ENCODE measurements around the gene TTLL9.

Gene TTLL9

GRCh38 chr20:31875671-31876070, 5.2 kb downstream of the TTLL9 start:
- Histone ChIP-seq H3K27ac (replicated peaks) (no peak overlapping the region), H3K4me3 (replicated peaks; ENCODE audit: insufficient read depth, low read length) (no peak overlapping the region), H3K27me3 (ENCODE audit: insufficient read depth, poor library complexity, severe bottlenecking) (peaks cover 17% of the 10 kb centered on the region)
- no peak for DNase-seq (ENCODE audit: low read depth in 1 of 2, low spot score in 1 of 2)
- no peak for TF ChIP-seq REST (IDR thresholded peaks at IDR 0.05; ENCODE audit: insufficient replicate concordance, low read depth)
- no peak for TF ChIP-seq SPI1 (IDR thresholded peaks at IDR 0.05; ENCODE audit: borderline replicate concordance, low read depth)
- no peak for TF ChIP-seq CTCF (IDR thresholded peaks at IDR 0.05; ENCODE audit: insufficient read depth, low read length)
- TF ChIP-seq GABPA (IDR thresholded peaks at IDR 0.05; ENCODE audit: low read depth): no peak
- TF ChIP-seq POLR2AphosphoS5 (IDR thresholded peaks at IDR 0.05; ENCODE audit: low read depth): no peak

DNA sequence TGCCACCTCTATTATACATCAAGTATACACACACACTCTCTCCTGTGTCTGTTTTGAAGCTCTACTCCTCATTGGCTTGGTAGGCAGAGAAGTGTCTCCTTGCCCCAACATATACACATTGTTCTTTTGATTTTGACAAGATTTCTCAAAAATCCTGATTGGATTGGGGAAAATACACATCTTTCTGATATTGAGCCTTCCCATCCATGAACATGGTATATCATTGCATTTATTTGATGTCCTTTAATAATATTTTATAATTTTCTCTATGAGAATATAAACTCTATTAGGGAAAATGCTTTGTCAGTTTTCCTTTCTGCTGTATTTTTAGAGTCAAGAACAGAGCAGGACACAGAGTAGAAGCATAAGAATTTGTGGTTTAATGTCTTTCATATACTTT, 7.2 kb downstream of the TTLL9 start:
- TF ChIP-seq SPI1 (IDR thresholded peaks at IDR 0.05; ENCODE audit: borderline replicate concordance, low read depth) (no peak), POLR2AphosphoS5 (IDR thresholded peaks at IDR 0.05; ENCODE audit: low read depth) (no peak), REST (IDR thresholded peaks at IDR 0.05; ENCODE audit: insufficient replicate concordance, low read depth) (no peak), GABPA (IDR thresholded peaks at IDR 0.05; ENCODE audit: low read depth) (no peak), CTCF (IDR thresholded peaks at IDR 0.05; ENCODE audit: insufficient read depth, low read length) (no peak)
- Histone ChIP-seq H3K27me3 (ENCODE audit: insufficient read depth, poor library complexity, severe bottlenecking) (peaks cover 7% of the 10 kb centered on the region), H3K4me3 (replicated peaks; ENCODE audit: insufficient read depth, low read length) (no peak overlapping the region), H3K27ac (replicated peaks) (no peak overlapping the region)
- no peak for DNase-seq (ENCODE audit: low read depth in 1 of 2, low spot score in 1 of 2)

DNA sequence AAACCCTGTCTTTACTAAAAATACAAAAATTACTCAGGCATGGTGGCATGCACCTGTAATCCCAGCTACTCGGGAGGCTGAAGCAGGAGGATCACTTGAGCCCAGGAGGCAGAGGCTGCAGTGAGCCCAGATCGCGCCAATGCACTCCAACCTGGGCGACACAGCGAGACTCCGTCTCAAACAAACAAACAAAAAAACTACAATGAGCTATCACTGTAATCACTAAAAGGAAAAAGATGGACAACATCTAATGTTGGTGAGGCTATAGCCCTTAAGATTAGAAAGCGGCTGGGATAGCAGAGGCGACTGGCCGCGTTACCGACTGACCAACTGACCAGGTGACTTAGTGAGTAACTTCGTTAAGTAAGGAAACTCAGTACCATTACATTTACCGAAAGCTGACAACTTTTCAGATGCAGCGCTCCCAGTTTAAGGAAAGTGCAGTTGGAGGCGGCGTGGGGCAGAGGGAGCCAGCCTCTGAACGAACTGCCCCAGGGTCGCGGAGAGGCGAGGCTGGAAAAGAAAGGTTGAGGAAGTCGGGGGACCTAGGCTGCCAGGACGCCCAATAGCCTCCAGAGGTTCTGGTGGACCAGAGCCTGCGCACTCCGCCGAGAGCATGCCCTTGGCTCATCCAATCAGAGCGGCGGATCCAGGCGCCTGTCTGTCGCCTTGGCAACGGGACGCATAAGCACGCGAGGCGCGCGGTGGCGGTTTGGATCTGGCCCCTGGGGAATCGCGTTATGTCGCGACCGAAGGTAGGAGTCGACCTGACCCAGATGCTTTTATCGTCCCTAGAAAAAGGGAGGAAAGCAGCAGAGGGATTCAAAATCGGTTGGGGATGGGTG, 8.9 kb downstream of the TTLL9 start:
- H3K27me3 ChIP-seq (ENCODE audit: insufficient read depth, poor library complexity, severe bottlenecking): peaks cover 5% of the 10 kb centered on the region
- DNase-seq (ENCODE audit: low read depth in 1 of 2, low spot score in 1 of 2): peak; percentile 86 to 90
- H3K4me3 ChIP-seq (replicated peaks; ENCODE audit: insufficient read depth, low read length): peak overlapping the region; percentile 56
- TF ChIP-seq CTCF (IDR thresholded peaks at IDR 0.05; ENCODE audit: insufficient read depth, low read length) (no peak), SPI1 (IDR thresholded peaks at IDR 0.05; ENCODE audit: borderline replicate concordance, low read depth) (no peak), GABPA (IDR thresholded peaks at IDR 0.05; ENCODE audit: low read depth) (no peak), POLR2AphosphoS5 (IDR thresholded peaks at IDR 0.05; ENCODE audit: low read depth) (no peak), REST (IDR thresholded peaks at IDR 0.05; ENCODE audit: insufficient replicate concordance, low read depth) (no peak)
- peak overlapping the region; percentile 50 for H3K27ac ChIP-seq (replicated peaks)

Data from HL-60 (cell line).